Mesothelial cell of epicardium (in vitro differentiated cells): ENCODE data around the gene MARS1. TPM values are rescaled to one million over a fixed set of nuclear protein-coding genes. Genes with fewer than 3 reads are reported as not detected.

ENCODE experiments used
- DNase-seq, 2 experiments: peaks; one replicate each; pipeline ENCODE4 v3.0.0; 2021; ENCODE audit warnings: low spot score in 2 of 2; ENCODE audit not compliant: unreplicated experiment in 2 of 2
- H3K27ac Mint-ChIP-seq: 2 replicates; pipeline ENCODE4 v1.8.0; 2021; ENCODE audit warnings: mixed read lengths
- H3K27me3 Mint-ChIP-seq: 2 replicates; pipeline ENCODE4 v1.8.0; 2021; ENCODE audit warnings: low read depth, mixed read lengths
- H3K36me3 Mint-ChIP-seq: 2 replicates; pipeline ENCODE4 v1.8.0; 2021; ENCODE audit warnings: mixed read lengths
- H3K4me1 Mint-ChIP-seq: 2 replicates; pipeline ENCODE4 v1.8.0; 2021; ENCODE audit warnings: mixed read lengths
- H3K4me3 Mint-ChIP-seq: 2 replicates; pipeline ENCODE4 v1.8.0; 2021; ENCODE audit warnings: mild to moderate bottlenecking, moderate library complexity, mixed read lengths
- H3K9me3 Mint-ChIP-seq: 2 replicates; pipeline ENCODE4 v1.8.0; 2021; ENCODE audit warnings: mixed read lengths
- total RNA-seq: library from RNA; stranded (reverse); gene quantifications from 3 replicates; pipeline ENCODE4 v1.2.1, GENCODE V29; 2021
- TF ChIP-seq, protein P1 (sequence below): fragments of 200-600 bp; sonication (generic); IDR thresholded peaks from one replicate; pipeline ENCODE4 v1.5.0; 2021; ENCODE audit warnings: antibody characterized with exemption; ENCODE audit not compliant: unreplicated experiment

The MARS1 gene
- total RNA-seq, 1 donor from 2014 or later: 177 TPM

GRCh38 chr12:57525615-57526383, 37.9 kb downstream of the MARS1 start:
- Mint-ChIP-seq H3K4me1 (peaks cover 33% of the 10 kb centered on the region), H3K9me3 (no peaks in the 10 kb centered on the region), H3K4me3 (no peak overlapping the region), H3K27me3 (no peaks in the 10 kb centered on the region), H3K36me3 (peaks cover 8% of the 10 kb centered on the region), H3K27ac (no peak overlapping the region)
- DNase-seq: no peak
- TF ChIP-seq, protein P1, sequence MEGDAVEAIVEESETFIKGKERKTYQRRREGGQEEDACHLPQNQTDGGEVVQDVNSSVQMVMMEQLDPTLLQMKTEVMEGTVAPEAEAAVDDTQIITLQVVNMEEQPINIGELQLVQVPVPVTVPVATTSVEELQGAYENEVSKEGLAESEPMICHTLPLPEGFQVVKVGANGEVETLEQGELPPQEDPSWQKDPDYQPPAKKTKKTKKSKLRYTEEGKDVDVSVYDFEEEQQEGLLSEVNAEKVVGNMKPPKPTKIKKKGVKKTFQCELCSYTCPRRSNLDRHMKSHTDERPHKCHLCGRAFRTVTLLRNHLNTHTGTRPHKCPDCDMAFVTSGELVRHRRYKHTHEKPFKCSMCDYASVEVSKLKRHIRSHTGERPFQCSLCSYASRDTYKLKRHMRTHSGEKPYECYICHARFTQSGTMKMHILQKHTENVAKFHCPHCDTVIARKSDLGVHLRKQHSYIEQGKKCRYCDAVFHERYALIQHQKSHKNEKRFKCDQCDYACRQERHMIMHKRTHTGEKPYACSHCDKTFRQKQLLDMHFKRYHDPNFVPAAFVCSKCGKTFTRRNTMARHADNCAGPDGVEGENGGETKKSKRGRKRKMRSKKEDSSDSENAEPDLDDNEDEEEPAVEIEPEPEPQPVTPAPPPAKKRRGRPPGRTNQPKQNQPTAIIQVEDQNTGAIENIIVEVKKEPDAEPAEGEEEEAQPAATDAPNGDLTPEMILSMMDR: no peak

DNA sequence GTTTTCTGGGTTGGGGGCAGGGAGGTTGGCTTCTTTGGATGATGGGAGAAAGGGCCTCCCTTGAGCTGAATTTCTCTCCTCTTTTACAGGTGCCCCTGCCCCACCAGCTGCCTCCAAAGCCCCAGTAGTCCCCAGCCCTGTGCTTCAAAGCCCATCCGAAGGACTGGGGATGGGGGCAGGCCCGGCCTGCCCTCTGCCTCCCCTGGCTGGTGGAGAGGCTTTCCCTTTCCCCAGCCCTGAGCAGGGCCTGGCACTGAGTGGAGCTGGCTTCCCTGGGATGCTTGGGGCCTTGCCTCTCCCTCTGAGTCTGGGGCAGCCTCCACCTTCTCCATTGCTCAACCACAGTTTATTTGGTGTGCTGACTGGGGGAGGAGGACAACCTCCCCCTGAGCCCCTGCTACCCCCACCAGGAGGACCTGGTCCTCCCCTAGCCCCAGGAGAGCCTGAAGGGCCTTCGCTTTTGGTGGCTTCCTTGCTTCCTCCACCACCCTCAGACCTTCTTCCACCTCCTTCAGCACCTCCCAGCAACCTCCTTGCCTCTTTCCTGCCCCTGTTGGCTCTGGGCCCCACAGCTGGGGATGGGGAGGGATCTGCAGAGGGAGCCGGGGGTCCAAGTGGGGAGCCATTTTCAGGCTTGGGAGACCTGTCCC, 38.7 kb downstream of the MARS1 start:
- TF ChIP-seq, protein P1: no peak
- Mint-ChIP-seq H3K4me3 (no peak overlapping the region), H3K36me3 (peaks cover 8% of the 10 kb centered on the region), H3K27ac (no peak overlapping the region), H3K9me3 (no peaks in the 10 kb centered on the region), H3K4me1 (peaks cover 26% of the 10 kb centered on the region), H3K27me3 (no peaks in the 10 kb centered on the region)
- no peak for DNase-seq

- Mint-ChIP-seq H3K4me1 (peaks cover 20% of the 10 kb centered on the region), H3K36me3 (peaks cover 8% of the 10 kb centered on the region), H3K27ac (peak overlapping the region; percentile 30), H3K4me3 (no peak overlapping the region), H3K27me3 (no peaks in the 10 kb centered on the region), H3K9me3 (no peaks in the 10 kb centered on the region)
- no peak for DNase-seq
- TF ChIP-seq, protein P1: no peak
Observed at GRCh38 chr12:57527184-57527583, 39.3 kb downstream of the MARS1 start.

GRCh38 chr12:57528176-57528575, 40.3 kb downstream of the MARS1 start:
- DNase-seq: no peak
- no peak overlapping the region for H3K4me3 Mint-ChIP-seq
- TF ChIP-seq, protein P1: no peak
- peaks cover 19% of the 10 kb centered on the region for H3K4me1 Mint-ChIP-seq
- no peaks in the 10 kb centered on the region for H3K27me3 Mint-ChIP-seq
- H3K27ac Mint-ChIP-seq: no peak overlapping the region
- H3K9me3 Mint-ChIP-seq: no peaks in the 10 kb centered on the region
- H3K36me3 Mint-ChIP-seq: peaks cover 13% of the 10 kb centered on the region

DNA sequence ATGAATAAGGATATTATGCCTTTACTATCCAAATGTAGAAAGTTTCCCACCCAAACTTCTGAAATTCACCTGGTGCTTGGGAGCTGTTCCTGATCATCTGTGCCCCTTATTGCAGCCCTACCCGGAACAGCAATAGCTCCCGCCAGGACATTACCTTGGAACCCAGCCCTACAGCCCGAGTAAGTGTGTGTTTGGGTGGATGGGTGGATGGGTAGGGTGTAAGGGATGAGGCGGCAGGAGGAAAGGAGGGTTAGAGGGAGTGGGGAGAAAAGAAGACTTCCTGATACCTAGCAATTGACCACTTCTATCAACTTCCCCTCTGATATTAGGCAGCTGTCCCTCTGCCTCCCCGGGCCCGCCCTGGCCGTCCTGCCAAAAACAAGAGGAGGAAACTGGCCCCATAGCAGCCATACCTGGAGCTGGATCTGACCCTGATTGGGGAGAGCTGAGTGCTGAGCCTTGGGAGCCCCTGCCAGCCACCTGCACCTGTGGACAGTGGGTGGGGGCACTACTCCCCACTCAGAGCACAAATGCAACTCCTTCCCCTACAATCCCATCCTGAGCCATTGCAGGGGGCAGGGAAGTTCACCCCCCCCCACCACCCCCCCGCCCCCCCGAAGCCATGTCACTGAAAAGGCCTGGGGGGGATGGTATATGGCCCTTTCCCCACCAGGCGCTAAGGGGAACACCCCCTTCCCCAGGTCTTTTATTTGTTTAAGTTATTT, 41.1 kb downstream of the MARS1 start:
- Mint-ChIP-seq H3K27ac (peak overlapping the region; percentile 25), H3K4me1 (peaks cover 11% of the 10 kb centered on the region), H3K9me3 (no peaks in the 10 kb centered on the region), H3K36me3 (peaks cover 15% of the 10 kb centered on the region), H3K4me3 (no peak overlapping the region), H3K27me3 (no peaks in the 10 kb centered on the region)
- DNase-seq: no peak
- TF ChIP-seq, protein P1: no peak
